Measurements from ENCODE around the gene HPDL.
"Not testable (repeated sequence)": the region's sequence is repeated elsewhere in the genome, so short reads cannot be mapped to it uniquely, and the experiment has no call there.

Gene HPDL

GRCh38 chr1:45354838-45355237 is 28.1 kb downstream of the HPDL start:
- no peak for DNase-seq

- DNase-seq: no peak
Observed at GRCh38 chr1:45355683-45356082, 29.0 kb downstream of the HPDL start.

GRCh38 chr1:45356186-45356585 is 29.5 kb downstream of the HPDL start:
- no peak for DNase-seq

- DNase-seq: peak; percentile 15
Observed at GRCh38 chr1:45359882-45360513, 33.3 kb downstream of the HPDL start.

GRCh38 chr1:45360981-45361380 is 34.3 kb downstream of the HPDL start:
- DNase-seq: not testable (repeated sequence)

GRCh38 chr1:45364294-45364693 is 37.6 kb downstream of the HPDL start:
- DNase-seq: no peak

GRCh38 chr1:45365051-45365450 is 38.4 kb downstream of the HPDL start:
- DNase-seq: no peak

GRCh38 chr1:45370575-45370974 is 43.9 kb downstream of the HPDL start:
- no peak for DNase-seq

GRCh38 chr1:45373573-45373972 is 46.9 kb downstream of the HPDL start:
- no peak for DNase-seq

GRCh38 chr1:45375104-45376090 is 48.7 kb downstream of the HPDL start:
- no peak for DNase-seq

GRCh38 chr1:45378184-45378583 is 51.5 kb downstream of the HPDL start:
- DNase-seq: no peak

Measured in COR-L47 (cell line).